Body of pancreas (tissue), 4 donors: ENCODE data around the gene SLC2A2. TPM values are rescaled to one million over a fixed set of nuclear protein-coding genes. Genes with fewer than 3 reads are reported as not detected.
A peak's percentile ranks its signal among the peaks of the same experiment; 100 is the strongest.

Experiments
- ATAC-seq: fragments of 150-250 bp; one replicate; pipeline ENCODE4 v1.9.1; 2016
- DNase-seq, 4 donors: peaks; one replicate each; pipeline ENCODE4 v3.0.0-alpha.2; 2019
- H3K27ac ChIP-seq, 4 donors: fragments of 200-600 bp; sonication (generic); 1 replicate in 3 of 4; 2 replicates in 1 of 4; pipeline versions ENCODE4 v1.5.1 to v1.6.1; 2016 to 2019; ENCODE audit warnings: mild to moderate bottlenecking in 1 of 4, mixed read lengths in 1 of 4, moderate library complexity in 1 of 4
- H3K27me3 ChIP-seq, 2 donors: fragments of 200-600 bp; sonication (generic); one replicate each; pipeline ENCODE4 v1.6.0; 2016; ENCODE audit warnings: mild to moderate bottlenecking in 1 of 2
- H3K36me3 ChIP-seq, 2 donors: fragments of 200-600 bp; sonication (generic); replicated peaks in 1 of 2; 2 replicates each; pipeline ENCODE4 v1.5.1; 2016; ENCODE audit warnings: low read depth in 2 of 2; ENCODE audit not compliant: insufficient read depth in 1 of 2
- H3K4me1 ChIP-seq: fragments of 200-600 bp; sonication (generic); one replicate; pipeline ENCODE4 v1.6.0; 2016
- H3K4me3 ChIP-seq, 2 donors: fragments of 200-600 bp; sonication (generic); 1 replicate in 1 of 2; 2 replicates in 1 of 2; pipeline ENCODE4 v1.5.1; 2016 to 2019
- H3K9me3 ChIP-seq, 3 donors: fragments of 200-600 bp; sonication (generic); 1 replicate in 2 of 3; 2 replicates in 1 of 3; pipeline ENCODE4 v1.5.1; 2016
- POLR2A ChIP-seq, 3 donors: fragments of 450-650 bp; IDR thresholded peaks; one replicate each; pipeline ENCODE4 v1.6.1; 2016; ENCODE audit warnings: antibody characterized with exemption in 3 of 3, mild to moderate bottlenecking in 2 of 3
- WGBS, 2 donors: methylation state at CpG; one replicate each; pipeline ENCODE4 v1.1.5; 2017; 5-methylcytosine and 5-hydroxymethylcytosine counted together
- intact Hi-C: fragments of 100-400 bp; cut with DNase I; formaldehyde crosslinking; loops from one replicate; pipeline ENCODE4 v1.15.1; 2023
- total RNA-seq, 2 donors: library from RNA; depleted of rRNA; stranded (reverse); fragments of >200 nt; gene quantifications; one replicate each; pipeline ENCODE4 v1.1.0, GENCODE V29; 2016
- TF ChIP-seq, protein P1 (sequence below), 7 experiments: fragments of 450-650 bp in 4 of 7; fragments of 200-600 bp in 3 of 7; sonication (generic) in 3 of 7; IDR thresholded peaks; one replicate each; pipeline ENCODE4 v1.5.1; 2016 to 2019; ENCODE audit warnings: antibody characterized with exemption in 7 of 7

The SLC2A2 gene
- total RNA-seq, 2 donors from 2014 or later, result 2.9 to 8.2 TPM

DNA sequence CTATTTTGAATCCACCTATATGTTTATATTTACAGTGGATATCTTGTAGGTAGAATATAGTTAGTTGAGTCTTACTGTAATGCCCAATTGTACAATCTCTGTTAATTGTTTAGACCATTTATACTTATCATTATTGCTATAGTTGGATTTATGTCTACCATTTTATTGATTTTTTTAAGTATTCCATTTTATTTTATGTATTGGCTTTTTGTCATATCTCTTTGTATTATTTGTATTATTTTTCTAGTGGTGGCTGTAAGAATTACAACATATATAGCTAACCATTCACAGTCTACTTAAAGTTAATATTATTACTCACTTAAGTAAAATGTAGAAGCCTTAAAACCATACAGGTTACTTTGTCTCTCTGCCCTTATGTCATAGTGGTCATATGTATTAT is 46.1 kb downstream of the SLC2A2 start:
- ATAC-seq (no peak), DNase-seq (no peak)
- Histone ChIP-seq H3K9me3 (no peaks in the 10 kb centered on the region), H3K36me3 (no peaks in the 10 kb centered on the region), H3K27ac (no peak overlapping the region), H3K27me3 (no peaks in the 10 kb centered on the region), H3K4me1 (peaks cover 11% of the 10 kb centered on the region), H3K4me3 (no peak overlapping the region)
- intact Hi-C loops, result no loop called here
- no peak for TF ChIP-seq POLR2A (IDR thresholded peaks at IDR 0.05)
- TF ChIP-seq, protein P1, sequence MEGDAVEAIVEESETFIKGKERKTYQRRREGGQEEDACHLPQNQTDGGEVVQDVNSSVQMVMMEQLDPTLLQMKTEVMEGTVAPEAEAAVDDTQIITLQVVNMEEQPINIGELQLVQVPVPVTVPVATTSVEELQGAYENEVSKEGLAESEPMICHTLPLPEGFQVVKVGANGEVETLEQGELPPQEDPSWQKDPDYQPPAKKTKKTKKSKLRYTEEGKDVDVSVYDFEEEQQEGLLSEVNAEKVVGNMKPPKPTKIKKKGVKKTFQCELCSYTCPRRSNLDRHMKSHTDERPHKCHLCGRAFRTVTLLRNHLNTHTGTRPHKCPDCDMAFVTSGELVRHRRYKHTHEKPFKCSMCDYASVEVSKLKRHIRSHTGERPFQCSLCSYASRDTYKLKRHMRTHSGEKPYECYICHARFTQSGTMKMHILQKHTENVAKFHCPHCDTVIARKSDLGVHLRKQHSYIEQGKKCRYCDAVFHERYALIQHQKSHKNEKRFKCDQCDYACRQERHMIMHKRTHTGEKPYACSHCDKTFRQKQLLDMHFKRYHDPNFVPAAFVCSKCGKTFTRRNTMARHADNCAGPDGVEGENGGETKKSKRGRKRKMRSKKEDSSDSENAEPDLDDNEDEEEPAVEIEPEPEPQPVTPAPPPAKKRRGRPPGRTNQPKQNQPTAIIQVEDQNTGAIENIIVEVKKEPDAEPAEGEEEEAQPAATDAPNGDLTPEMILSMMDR (IDR thresholded peaks at IDR 0.05), result peak in 1 of 7 experiments; percentile 18

DNA sequence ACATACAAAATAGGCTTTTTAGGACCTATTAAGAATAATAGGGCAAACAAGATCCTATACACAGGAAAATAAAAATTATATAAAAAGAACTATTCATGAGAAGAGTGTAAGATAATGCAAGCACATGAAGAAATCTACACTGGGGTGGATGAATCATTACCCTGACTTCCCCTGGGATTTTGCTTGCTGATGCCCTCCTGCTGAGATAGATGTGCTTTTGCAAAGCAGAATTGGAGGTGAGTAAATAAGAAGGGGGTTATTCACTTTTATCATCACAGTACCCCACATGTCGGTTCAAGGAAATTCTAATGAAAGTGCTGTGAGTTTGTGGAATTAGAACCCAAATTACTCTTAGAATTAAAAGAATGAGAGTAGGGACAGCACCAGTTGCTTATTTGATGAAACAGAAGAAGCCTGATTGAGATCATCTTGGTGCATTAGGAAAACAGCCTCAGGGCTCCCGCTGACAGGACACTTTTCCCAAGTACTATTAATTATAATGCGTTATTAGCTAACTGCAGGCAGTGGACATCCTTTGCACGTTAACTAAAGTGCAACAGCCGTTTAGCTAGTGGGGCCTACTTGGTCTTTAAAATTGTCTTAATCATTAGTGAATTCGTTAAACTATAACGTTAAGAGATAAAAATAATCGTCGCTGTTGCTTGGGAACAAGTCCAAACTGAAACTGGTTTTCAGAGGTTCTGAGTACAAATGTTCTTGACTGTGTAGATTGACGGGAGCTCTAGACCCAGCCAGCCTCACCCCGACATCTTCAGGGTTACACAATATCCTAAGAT is 48.4 kb downstream of the SLC2A2 start:
- Histone ChIP-seq H3K9me3 (no peaks in the 10 kb centered on the region), H3K4me3 (no peak overlapping the region), H3K27me3 (no peaks in the 10 kb centered on the region), H3K36me3 (no peaks in the 10 kb centered on the region), H3K4me1 (peaks cover 11% of the 10 kb centered on the region), H3K27ac (peak overlapping the region in 2 of 4 donors; percentile 5 to 9)
- intact Hi-C loops, result no loop called here
- 19 to 29% methylated on average over 11 of the region's 11 CpGs for WGBS, 2 donors
- DNase-seq (peak in 2 of 4 donors; percentile 12 to 53), ATAC-seq (peak; percentile 75)
- TF ChIP-seq, protein P1 (IDR thresholded peaks at IDR 0.05), result no peak
- TF ChIP-seq POLR2A (IDR thresholded peaks at IDR 0.05), result no peak

DNA sequence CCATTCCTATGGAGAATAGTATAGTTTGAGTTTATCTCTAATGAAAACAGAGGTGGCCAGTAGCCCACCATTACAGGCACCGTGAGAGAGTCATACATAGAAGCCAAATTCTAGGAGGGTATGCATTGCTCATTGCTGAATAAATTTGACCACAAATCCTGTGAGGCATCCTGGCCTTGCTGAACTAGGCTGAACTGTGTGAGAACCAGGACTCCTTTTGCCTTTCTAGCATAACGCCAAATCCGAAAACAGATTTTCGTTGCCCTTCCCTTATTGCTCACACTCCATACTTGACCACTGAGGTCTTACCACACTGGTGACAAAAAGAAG is 50.4 kb downstream of the SLC2A2 start:
- Histone ChIP-seq H3K4me3 (no peak overlapping the region), H3K9me3 (no peaks in the 10 kb centered on the region), H3K4me1 (peaks cover 11% of the 10 kb centered on the region), H3K36me3 (no peaks in the 10 kb centered on the region), H3K27ac (no peak overlapping the region), H3K27me3 (no peaks in the 10 kb centered on the region)
- TF ChIP-seq POLR2A (IDR thresholded peaks at IDR 0.05), result no peak
- TF ChIP-seq, protein P1 (IDR thresholded peaks at IDR 0.05), result no peak
- ATAC-seq (no peak), DNase-seq (no peak)
- intact Hi-C loops, result no loop called here
- WGBS, 2 donors, result 73 to 94% methylated on average over 4 of the region's 4 CpGs

DNA sequence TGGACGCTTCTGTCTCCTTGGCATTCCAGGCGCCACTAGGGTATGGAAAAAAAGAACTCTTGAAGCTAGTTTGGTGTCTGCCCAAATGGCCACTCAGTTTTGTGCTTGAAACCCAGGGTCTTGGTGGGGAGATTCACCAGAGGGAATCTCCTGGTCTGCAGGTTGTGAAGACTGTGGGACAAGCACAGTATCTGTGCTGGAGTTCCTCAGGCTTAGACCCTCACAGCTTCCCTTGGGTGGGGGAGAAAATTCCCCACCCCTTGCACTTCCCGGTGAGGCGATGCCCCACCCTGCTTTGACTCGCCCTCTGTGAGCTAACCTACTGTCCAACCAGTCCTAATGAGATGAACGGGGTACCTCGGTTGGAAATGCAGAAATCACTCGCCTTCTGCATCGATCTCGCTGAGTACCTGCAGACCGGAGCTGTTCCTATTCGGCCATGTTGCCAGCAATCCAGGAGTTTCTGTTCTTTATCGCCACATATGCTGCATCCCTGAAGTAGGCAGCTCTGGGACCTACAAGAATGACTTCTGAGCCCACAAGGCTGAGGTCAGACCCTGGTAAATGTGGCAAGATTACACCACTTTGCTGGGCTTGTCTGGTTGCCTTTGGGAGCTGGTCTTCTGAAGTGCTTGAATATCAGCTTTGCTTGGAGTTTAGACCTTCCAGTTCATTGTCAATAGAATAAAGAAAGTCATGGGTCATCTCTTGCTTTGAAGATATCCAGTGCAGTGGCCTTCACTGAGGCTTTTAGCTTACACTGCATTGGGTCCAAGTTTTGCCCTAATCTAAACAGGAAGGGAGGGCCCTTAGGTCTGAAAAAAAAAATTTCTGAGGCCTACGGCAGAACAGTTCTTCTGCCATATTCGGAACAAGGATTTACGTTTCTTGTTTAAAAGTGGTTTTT is 51.0 kb downstream of the SLC2A2 start:
- Histone ChIP-seq H3K36me3 (no peaks in the 10 kb centered on the region), H3K9me3 (no peaks in the 10 kb centered on the region), H3K4me1 (peaks cover 11% of the 10 kb centered on the region), H3K27ac (no peak overlapping the region), H3K27me3 (no peaks in the 10 kb centered on the region), H3K4me3 (no peak overlapping the region)
- TF ChIP-seq, protein P1 (IDR thresholded peaks at IDR 0.05), result no peak
- TF ChIP-seq POLR2A (IDR thresholded peaks at IDR 0.05), result no peak
- ATAC-seq (no peak), DNase-seq (no peak)
- WGBS, 2 donors, result 85 to 93% methylated on average over 16 of the region's 16 CpGs
- intact Hi-C loops, result no loop called here
